Epithelial cell of esophagus (primary cell): ENCODE results near the gene KCNG4.

Experiments
- DNase-seq: peaks from one replicate; pipeline ENCODE4 v3.0.0; 2010; ENCODE audit warnings: low read depth
- H3K4me3 ChIP-seq: 2 replicates; pipeline ENCODE4 v1.5.1; 2011; ENCODE audit warnings: mild to moderate bottlenecking, low read length, control low read depth
- CTCF ChIP-seq: IDR thresholded peaks from 2 replicates; pipeline ENCODE4 v1.5.1; 2011; ENCODE audit warnings: low read depth, mild to moderate bottlenecking, low read length, control low read depth, inconsistent platforms; ENCODE audit not compliant: insufficient read depth; ENCODE audit errors: missing control alignments

Gene KCNG4

GRCh38 chr16:84237994-84238750, 1.6 kb downstream of the KCNG4 start:
- no peak for TF ChIP-seq CTCF
- no peak overlapping the region for H3K4me3 ChIP-seq
- DNase-seq = no peak

GRCh38 chr16:84236671-84237070, 3.1 kb downstream of the KCNG4 start:
- TF ChIP-seq CTCF = no peak
- no peak overlapping the region for H3K4me3 ChIP-seq
- DNase-seq = no peak

GRCh38 chr16:84234321-84235241, 5.2 kb downstream of the KCNG4 start:
- no peak for DNase-seq
- no peak overlapping the region for H3K4me3 ChIP-seq
- TF ChIP-seq CTCF = no peak

- no peak for DNase-seq
- no peak overlapping the region for H3K4me3 ChIP-seq
- no peak for TF ChIP-seq CTCF
Observed at GRCh38 chr16:84233748-84234147, 6.1 kb downstream of the KCNG4 start.

- no peak for TF ChIP-seq CTCF
Observed at GRCh38 chr16:84232969-84233368, 6.8 kb downstream of the KCNG4 start.

GRCh38 chr16:84232060-84232459, 7.8 kb downstream of the KCNG4 start:
- H3K4me3 ChIP-seq = no peak overlapping the region
- DNase-seq = no peak
- no peak for TF ChIP-seq CTCF

More at GRCh38 chr16:84232969-84233368, 6.8 kb downstream of the KCNG4 start:
- no peak for DNase-seq
- H3K4me3 ChIP-seq = no peak overlapping the region

GRCh38 chr16:84229471-84229870, 10.3 kb downstream of the KCNG4 start:
- no peak for TF ChIP-seq CTCF
- DNase-seq = no peak
- H3K4me3 ChIP-seq = no peak overlapping the region
